GM19438 (cell line): Measurements from ENCODE around the gene GRAMD4.
"Not testable (repeated sequence)": the region's sequence is repeated elsewhere in the genome, so short reads cannot be mapped to it uniquely, and the experiment has no call there.

Experiments used
- ATAC-seq: cut with Tn5 transposase; IDR thresholded peaks from one replicate; pipeline ENCODE4 v1.9.1; 2021; ENCODE audit warnings: low read depth; ENCODE audit not compliant: unreplicated experiment

GRAMD4 gene

DNA sequence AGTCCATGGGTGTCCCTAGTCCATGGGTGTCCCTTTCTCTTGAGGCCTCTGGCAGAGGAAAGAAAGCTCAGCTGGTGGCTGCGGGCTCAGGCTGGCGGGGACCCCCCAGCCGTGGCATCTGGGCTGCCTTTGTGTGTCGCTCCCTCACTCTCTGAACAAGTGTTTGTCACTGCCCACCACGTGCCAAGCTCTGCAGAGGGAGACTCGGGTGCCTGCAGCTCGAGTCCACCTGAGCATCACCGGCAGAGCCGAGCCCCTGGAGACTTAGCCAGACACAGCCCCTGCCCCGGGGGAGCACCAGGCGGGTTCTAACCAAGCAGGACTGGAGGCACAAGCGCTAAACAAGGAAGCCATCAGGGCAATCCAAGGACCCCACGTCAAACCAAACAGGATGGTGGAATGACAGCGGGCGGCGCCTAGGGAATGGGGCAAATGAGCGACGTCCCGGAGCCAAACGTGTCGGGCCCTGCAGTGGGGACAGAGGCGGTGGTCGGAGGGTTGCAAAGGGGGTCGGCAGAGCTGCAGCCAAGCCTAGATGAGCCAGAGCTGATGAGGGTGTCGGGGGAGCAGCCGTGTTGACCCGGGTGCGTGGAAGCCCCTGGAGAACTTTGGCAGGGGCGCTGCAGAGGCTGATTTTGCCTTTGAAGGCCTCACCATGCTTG is 2.1 kb upstream of the GRAMD4 start:
- ATAC-seq = no peak

DNA sequence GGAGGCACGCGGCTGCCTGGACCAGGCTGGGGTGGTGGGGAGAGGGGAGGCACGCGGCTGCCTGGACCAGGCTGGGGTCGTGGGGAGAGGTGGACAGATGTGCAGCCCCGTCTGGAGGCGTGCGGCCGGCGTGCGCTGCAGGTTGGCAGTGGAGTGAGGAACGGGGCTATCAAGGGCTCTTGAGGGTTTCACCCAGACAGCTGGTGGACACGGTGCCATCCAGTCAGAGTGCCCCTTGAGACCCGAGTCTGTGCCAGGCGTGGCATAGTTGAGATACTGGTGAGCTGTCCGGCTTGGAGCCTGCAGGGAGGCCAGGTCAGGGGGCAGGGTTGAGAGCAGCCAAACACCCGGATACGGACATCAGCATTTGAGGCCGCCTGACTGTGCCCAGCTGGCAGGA is 1.5 kb upstream of the GRAMD4 start:
- ATAC-seq = no peak

DNA sequence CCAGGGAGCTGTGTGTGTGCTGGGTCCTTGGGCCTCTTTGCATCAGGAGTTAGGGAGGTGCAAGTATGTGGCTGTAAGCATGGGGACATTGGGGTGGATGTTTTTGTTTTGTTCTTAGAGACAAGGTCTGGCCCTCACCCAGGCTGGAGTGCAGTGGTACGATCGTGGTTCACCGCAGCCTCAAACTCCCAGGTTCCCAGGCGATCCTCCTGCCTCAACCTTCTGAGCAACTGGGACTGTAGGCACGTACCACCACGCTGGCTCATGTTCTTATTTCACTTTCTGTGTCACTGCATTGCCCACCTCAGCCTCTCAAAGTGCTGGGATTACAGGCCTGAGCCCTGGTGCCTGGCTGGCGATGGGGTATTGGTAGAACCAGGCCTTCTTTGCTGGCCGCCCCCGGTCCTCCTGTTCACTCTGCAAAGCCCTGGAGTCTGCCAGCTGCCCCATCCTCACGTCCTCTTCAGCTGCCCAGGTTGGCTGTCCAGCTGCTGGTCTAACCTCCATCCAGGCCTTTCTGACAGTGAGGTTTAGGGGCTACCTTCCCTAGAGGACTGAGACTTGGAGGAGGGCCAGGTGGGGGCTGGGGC is 851 bp upstream of the GRAMD4 start:
- no peak for ATAC-seq

DNA sequence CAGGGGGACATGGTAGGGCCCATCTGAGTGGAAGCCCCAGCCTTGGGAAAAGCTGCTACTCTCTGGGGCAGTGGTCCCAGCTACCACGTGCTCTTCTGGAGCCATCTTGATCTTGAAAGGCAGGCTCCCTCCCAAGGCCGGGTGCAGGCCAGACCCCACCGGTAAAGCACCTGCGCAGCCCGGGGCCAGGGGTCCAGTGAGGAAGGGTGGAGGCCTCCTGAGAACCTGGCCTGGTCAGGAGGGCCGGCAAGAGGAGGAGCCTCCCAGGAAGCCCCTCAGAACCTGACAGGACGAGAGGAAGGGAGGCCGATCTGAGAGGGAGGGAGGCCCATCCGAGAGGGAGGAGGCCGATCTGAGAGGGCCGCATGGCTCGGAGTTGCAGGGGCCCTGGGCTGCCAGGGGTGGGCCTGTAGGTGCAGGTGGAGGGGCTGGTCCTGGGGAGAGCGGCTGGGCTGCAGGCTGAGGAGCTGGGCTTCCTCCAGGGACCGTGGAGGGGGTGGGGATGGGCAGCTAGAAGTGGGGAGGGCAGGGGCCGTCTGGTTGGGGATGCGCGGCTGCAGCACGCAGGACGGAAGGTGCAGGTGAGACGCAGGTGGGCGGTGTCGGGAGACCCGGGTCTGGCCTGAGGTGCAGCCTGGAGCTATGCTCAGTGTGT is 529 bp downstream of the GRAMD4 start:
- ATAC-seq = no peak

DNA sequence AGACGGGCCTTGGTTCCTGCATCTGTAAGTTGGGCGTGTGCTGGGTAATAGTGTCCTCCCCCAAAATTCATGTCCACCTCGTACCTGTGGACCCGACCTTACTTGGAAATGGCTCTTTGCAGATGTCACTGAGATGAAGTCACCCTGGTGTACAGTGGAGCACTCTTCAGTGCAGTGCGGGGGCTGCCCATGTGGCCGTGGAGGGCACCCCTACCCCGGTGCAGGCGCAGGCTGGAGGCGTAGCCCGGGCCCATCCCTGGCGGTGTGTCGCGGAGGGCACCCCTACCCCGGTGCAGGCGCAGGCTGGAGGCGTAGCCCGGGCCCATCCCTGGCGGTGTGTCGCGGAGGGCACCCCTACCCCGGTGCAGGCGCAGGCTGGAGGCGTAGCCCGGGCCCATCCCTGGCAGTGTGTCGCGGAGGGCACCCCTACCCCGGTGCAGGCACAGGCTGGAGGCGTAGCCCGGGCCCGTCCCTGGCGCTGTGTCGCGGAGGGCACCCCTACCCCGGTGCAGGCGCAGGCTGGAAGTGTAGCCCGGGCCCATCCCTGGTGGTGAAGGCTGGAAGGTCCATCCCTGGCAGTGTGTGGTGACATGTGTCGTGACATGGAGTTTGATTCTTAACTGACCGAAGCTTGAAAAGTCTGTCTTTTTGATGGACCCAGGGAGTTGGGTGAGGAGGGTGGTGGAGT is 1.2 kb downstream of the GRAMD4 start:
- ATAC-seq = not testable (repeated sequence)

DNA sequence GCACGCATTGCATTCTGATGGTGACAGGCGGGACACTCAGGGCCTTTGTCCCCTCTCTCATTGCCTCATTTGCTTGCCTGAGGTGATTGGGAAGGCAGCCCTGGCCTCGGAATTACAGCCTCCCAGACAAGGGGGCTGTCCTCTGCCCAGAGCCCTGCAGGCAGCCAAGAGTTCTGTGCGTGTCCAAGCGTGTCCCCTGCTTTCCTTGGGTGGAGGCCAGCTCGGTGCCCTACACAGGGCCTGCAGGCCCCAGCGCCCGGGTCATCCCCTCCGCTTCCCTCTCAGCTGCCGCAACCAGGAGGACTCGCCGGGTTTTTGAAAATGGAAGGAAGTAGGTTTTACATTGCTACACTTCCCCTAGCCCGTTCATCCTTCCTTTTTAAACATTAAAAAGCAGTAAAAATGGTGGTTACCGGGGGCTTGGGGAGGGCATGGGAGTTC is 1.9 kb downstream of the GRAMD4 start:
- no peak for ATAC-seq

DNA sequence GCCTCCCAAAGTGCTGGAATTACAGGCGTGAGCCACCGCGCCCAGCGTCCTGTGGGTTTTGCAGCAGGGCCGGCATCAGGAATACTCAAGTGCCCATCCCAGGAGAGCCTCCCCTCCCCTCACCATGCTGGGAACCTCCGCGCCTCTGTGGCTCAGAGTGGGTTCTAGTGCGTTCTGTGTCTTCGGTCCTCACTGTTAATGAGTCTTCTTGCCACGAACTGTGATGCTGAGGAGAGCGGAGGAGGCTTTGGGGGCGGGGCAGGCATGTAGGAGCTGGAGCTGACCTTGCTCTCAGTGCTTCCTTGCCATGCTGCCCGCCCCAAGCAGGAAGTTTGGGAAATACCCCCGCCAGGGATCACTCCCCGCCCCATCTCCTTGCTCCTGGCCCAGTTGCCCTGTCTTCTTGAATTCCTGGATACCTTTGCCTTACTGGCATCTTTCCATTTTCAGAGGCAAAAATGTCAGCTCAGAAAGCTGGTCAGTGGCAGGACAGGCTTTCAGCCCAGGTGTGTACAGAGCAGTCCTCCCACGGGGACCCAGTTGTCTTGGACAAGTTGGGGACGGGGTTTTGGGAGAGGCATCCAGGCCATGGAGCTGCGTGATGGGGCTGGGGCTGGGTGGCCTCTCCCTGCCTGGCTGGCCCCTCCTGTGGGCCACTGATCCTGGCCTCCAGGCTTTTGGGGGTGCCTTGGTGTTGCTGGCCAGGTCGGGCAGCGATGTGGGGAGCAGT is 5.1 kb downstream of the GRAMD4 start:
- no peak for ATAC-seq

DNA sequence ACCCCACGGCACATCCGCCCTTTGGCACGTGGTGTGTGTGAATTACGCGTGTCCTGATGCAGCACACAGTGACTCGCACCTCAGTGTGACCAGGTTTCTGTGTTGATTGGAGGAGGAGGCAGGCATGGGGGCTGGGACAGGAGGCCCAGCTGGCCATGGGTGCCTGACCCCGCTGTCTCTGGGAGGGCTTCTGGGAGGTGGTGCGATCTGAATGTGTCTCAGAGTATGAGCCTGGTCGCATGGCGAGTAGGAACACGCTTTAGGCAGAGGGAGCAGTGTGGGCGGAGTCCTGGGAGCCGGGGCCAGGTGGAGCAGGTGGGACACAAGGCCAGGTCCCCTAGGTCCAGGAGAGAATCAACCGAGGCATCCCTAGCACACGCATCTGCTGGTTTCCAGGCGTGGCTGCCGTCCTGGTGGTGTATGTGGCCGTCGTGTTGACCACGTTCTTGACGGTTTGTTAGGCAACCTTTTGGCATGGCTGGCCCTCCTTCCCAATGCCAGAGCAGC is 5.7 kb downstream of the GRAMD4 start:
- no peak for ATAC-seq

DNA sequence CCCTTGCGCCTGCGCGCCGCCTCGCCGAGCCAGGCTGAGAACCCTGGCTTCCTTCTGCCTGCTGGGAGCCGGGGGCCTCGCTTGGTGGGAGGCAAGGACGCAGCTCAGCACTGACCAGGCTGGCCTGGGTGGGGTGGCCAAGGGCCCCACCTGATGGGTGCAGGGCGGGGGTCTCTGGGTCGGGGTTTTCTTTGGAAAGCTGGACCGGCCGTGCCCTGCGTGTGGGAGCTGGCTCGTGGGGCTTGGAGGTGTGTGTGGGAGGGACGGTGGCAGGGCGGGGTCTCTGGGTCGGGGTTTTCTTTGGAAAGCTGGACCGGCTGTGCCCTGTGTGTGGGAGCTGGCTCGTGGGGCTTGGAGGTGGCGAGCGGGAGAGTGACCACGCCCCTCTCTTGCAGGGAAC is 6.2 kb downstream of the GRAMD4 start:
- no peak for ATAC-seq

DNA sequence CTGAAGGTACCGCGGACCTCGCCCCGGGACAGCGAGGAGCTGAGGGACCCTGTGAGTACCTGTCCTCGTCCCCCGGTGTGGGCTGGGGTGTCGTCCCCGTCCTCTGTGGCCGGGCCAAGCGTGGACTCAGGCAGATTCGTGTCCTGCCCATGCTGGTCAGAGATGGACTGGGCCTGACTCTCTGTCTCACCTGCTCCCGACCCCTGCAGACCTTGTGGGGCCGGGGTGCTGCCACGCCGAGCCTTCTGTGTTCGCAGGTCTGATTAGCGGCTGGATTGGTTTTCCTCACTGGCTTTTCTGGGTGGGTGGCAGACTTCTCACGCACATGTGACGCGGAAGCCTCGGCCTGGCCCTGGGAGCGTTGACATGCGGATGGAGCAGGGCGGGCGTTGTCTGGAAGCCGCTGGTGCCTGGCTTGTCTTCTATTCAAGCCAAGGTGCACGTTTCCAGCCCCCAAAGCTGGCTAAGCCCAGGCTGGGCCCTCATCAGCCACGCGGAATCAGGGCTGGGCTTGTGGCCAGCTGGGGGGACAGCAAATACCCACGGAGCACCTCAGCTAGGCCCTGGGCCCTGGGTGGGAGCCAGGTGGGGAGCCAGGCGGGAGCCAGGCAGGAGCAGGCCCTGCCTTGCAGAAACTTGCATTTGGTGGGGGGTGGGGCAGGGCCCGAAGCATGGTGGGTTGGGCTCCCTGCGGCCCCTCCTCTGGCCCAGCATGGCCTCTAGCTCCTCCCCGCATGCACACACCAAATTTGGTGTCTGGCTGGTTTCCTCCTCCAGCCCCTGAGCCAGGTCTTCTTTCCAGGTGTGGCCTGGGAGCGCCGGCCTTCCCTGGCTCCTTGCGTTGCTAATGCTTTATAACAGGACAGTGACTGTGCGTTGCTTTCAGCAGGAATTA is 7.0 kb downstream of the GRAMD4 start:
- ATAC-seq = no peak

DNA sequence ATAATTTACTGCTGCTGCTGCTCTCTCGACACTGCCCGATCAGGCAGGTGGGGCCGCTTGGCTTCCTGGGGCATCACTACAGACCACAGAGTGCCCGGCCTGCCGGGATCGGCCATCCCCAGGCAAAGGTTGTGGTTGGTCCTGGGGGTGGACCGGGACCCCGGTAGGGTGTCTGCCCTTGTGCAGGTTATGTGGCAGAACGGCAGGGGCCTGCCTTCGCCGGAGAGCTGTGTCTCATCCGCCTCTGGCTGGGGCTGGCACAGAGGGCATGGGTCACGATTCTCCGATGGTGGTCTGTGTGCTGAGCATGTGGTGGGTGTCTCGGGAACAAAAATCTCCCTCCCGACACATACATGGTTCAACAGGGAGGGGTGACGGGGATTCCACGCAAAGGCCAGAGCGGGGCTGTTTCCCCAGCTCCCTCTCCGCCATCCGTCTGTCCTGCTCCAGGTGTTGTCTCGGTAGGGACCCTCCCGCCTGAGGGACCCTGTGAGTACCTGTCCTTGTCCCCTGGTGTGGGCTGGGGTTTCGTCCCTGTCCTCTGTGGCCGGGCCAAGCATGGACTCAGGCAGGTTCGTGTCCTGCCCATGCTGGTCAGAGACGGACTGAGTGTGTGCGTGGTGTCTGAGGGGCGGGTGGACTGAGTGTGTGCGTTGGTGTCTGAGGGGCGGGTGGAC is 7.8 kb downstream of the GRAMD4 start:
- ATAC-seq = no peak

DNA sequence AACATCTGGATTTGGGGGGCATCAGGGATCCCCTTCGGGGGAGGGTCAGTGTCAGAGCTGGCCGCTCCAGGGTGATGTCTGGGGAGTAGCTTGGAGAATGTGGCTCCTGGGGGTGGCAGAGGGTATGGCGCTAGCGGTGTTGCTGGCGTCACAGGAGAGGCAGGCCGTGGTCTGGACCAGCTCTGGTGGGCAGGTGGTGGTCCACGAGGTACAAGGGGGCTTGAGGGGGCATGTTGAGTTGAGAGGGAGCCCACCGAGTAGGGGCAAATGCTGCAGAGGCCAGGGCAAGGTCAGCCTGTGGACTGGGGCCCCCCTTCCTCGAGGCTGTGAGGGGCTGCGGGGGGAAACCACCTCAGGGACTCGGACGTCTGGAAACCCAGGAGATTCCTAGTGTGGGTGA is 8.6 kb downstream of the GRAMD4 start:
- ATAC-seq = no peak

DNA sequence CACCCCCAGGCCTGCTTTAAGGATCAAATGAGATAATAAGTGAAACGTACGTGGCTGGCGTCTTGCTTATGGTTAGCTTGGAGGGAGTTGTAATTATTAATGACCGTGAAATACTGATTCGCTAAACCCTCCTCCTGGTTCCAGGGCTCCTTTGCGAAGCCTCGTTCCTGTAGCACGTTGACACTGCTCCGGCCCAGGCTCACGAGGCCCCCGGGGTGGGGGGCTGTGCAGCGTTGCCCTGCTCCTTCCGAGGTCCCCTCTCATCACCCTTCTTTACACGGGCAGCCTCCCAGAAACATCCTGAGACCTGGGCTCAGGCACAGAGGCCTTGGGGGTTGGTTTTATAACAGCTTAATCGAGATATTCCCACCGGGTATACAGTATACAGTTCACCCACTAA is 9.1 kb downstream of the GRAMD4 start:
- ATAC-seq = no peak

DNA sequence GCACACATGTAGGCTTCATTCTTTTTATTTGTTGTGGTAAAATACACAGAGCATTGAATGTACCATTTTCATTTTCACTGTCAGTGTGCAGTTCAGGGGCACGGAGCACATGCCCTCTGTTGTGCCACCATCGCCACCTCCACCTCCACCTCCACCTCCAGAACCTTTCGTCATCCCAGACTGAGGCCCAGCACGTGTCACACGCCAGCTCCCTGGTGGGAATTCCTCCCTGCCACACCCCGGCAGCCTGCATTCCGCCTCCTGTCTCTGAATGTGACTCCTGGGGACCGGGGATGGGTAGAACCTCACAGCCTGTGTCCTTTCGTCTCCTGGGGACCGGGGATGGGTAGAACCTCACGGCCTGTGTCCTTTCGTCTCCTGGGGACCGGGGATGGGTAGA is 10.9 kb downstream of the GRAMD4 start:
- ATAC-seq = no peak

DNA sequence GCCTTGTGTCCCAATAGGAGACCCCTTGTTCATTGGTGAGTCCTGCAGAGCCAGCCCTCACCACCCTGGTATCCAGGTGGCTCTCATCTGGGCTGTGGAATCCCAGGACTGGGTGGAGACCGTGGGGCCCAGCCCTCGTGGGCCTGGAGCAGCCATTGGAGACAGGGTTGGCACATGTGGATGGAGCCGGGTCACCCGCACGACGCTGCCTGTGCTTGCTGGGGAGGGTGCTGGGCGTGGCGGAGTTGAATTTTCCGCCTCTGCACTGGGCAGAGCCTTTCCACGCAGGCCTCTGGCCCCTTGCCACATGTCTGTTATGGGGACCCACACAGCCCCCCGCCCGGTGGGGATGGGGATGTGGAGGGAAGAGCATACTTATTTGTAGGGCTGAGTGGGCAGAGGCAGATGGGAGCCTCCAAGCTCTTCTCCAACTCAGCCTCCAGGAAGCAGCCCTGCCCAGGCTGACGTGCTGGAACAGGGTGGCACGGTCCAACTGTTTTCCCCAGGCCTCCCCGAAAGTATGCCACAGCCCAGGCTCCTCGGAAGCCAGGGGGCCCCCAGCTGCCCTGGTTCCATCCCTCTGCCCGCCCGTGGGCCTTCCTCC is 12.6 kb downstream of the GRAMD4 start:
- no peak for ATAC-seq

DNA sequence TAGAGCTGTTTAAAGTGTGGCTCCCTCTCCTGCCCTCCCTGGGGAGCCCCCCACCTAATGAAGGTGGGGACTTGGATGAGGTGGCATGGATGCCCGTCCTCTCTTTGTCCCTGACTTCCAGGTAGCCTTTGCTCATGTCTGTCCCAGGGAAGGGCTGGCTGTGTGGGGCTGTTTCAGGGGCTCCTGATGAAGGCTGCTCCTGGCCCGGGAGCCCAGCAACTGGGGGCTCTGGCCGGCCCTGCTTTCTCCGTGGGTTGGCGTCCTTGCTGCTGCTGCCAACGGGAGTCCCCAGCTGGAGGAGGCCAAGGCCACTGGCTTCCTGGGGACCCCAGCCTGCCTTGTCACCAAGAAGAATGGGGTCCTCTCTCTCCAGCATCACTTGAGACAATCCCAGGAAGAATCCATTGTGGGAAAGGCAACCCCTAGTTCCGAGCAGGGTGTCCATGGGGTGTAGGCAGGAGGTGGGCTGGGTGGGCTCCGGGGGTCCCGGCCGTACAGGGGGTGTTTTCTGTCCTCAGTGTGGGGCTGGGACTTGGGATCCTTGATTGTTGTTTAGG is 13.2 kb downstream of the GRAMD4 start:
- no peak for ATAC-seq

DNA sequence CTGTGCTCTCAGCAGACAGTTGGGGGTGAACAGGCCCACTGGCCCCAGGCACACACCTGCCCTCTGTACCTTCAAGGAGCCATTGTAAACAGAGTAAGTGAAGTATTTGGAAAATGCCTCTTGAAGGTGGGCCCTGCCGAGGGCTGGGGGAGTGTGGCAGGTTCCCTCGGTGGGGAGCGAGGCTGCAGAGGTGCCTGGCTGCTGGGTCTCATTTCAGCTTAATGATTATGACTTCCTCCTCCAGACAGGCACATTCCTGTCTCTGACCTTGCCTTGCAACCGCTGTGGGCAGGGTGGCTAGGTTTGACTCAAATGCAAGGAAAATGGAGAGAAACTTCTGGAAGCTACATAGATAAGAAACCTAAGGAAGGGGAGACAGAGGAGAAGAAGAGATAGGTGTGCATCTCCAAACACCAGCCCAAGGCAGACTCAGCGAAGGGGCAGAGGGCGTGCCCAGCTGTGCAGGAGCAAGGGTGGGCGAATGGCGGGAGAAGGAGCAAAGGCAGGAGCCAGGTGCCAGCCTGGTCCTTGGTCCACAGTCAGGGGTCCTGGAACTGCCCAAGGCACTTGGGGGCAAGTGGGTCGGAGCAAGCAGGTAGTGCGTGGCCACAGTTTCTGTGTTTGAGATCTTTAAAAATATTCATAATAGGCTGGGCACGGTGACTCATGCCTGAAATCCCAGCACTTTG is 14.0 kb downstream of the GRAMD4 start:
- no peak for ATAC-seq
